Body of pancreas (tissue), 4 donors: Measurements from ENCODE around the gene GYS1. TPM values are rescaled to one million over a fixed set of nuclear protein-coding genes. Genes with fewer than 3 reads are reported as not detected.
A peak's percentile ranks its signal among the peaks of the same experiment; 100 is the strongest.
"Not testable (repeated sequence)": the region's sequence is repeated elsewhere in the genome, so short reads cannot be mapped to it uniquely, and the experiment has no call there.

Experiments used
- ATAC-seq: fragments of 150-250 bp; one replicate; pipeline ENCODE4 v1.9.1; 2016
- DNase-seq, 4 donors: peaks; one replicate each; pipeline ENCODE4 v3.0.0-alpha.2; 2019
- H3K27ac ChIP-seq, 4 donors: fragments of 200-600 bp; sonication (generic); 1 replicate in 3 of 4; 2 replicates in 1 of 4; pipeline versions ENCODE4 v1.5.1 to v1.6.1; 2016 to 2019; ENCODE audit warnings: mild to moderate bottlenecking in 1 of 4, mixed read lengths in 1 of 4, moderate library complexity in 1 of 4
- H3K27me3 ChIP-seq, 2 donors: fragments of 200-600 bp; sonication (generic); one replicate each; pipeline ENCODE4 v1.6.0; 2016; ENCODE audit warnings: mild to moderate bottlenecking in 1 of 2
- H3K36me3 ChIP-seq, 2 donors: fragments of 200-600 bp; sonication (generic); replicated peaks in 1 of 2; 2 replicates each; pipeline ENCODE4 v1.5.1; 2016; ENCODE audit warnings: low read depth in 2 of 2; ENCODE audit not compliant: insufficient read depth in 1 of 2
- H3K4me1 ChIP-seq: fragments of 200-600 bp; sonication (generic); one replicate; pipeline ENCODE4 v1.6.0; 2016
- H3K4me3 ChIP-seq, 2 donors: fragments of 200-600 bp; sonication (generic); 1 replicate in 1 of 2; 2 replicates in 1 of 2; pipeline ENCODE4 v1.5.1; 2016 to 2019
- H3K9me3 ChIP-seq, 3 donors: fragments of 200-600 bp; sonication (generic); 1 replicate in 2 of 3; 2 replicates in 1 of 3; pipeline ENCODE4 v1.5.1; 2016
- POLR2A ChIP-seq, 3 donors: fragments of 450-650 bp; IDR thresholded peaks; one replicate each; pipeline ENCODE4 v1.6.1; 2016; ENCODE audit warnings: antibody characterized with exemption in 3 of 3, mild to moderate bottlenecking in 2 of 3
- WGBS, 2 donors: methylation state at CpG; one replicate each; pipeline ENCODE4 v1.1.5; 2017; 5-methylcytosine and 5-hydroxymethylcytosine counted together
- intact Hi-C: fragments of 100-400 bp; cut with DNase I; formaldehyde crosslinking; loops from one replicate; pipeline ENCODE4 v1.15.1; 2023
- total RNA-seq, 2 donors: library from RNA; depleted of rRNA; stranded (reverse); fragments of >200 nt; gene quantifications; one replicate each; pipeline ENCODE4 v1.1.0, GENCODE V29; 2016
- TF ChIP-seq, protein P1 (sequence below), 7 experiments: fragments of 450-650 bp in 4 of 7; fragments of 200-600 bp in 3 of 7; sonication (generic) in 3 of 7; IDR thresholded peaks; one replicate each; pipeline ENCODE4 v1.5.1; 2016 to 2019; ENCODE audit warnings: antibody characterized with exemption in 7 of 7

The GYS1 gene
- total RNA-seq, result 10 to 100 TPM in 1 of 2 donors, 1 to 10 TPM in 1; 7.5 to 17.8 TPM

DNA sequence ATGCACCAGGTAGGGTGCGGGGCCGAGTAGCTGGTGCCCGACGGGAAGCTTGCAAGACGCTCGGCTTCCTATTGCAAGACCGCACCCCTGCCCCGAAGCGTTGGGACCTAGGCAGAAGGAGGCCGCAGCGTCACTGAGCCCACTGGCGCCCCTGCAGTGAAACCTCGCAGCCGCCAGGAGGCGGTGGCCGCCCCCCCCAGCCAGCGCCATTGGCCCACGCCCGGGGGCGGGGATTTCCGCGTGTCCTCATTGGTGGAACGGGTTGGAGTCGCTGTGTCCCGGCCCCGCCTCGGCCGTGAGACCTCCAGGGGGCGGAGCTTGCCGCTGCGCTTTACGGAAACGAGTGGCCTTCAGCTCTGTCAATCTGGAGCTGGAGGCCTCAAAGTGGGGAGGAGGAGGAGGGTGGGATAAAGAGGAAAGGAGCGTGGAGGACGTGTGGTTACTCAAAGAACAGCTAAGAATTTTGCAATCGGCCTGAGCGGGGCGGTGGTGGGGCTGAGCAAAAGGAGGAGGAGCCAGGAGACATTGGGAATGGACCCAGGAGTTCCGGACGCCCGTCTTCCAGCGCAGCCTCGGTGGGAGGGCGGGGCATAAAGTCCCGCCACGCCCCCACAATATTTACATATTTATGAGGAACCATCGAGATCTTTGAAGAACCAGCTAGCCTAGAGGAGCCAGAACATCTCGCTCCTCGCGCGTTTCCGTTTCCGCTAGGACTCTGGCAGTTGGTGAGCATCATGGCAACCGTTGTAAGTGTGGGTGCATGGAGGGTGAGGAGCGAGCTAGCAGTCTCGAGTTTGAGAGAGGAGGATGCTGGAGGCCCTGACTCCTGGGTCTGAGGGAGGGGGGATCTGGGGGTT, at the start of gene GYS1, which contains the start of gene RUVBL2:
TSS of gene GYS1 (minus strand) at position 135 of the 860 bp plus-strand sequence. CDS start 197 bp downstream, outside the sequence.
TSS of gene RUVBL2 (plus strand) at position 713 of the 860 bp plus-strand sequence. CDS start at position 738, 25 bp downstream.
- 0 to 1% methylated on average over 42 to 49 of the region's 56 CpGs for WGBS, 2 donors
- Histone ChIP-seq H3K9me3 (no peaks in the 10 kb centered on the region), H3K4me3 (peak within 1 kb of the TSS; percentile 60 to 77), H3K27me3 (no peaks in the 10 kb centered on the region), H3K27ac (peak within 1 kb of the TSS; percentile 85 to 95 (median 89)), H3K4me1 (peaks cover 26% of the 10 kb centered on the region), H3K36me3 (no peaks in the 10 kb centered on the region)
- ATAC-seq (peak; percentile 96), DNase-seq (peak; percentile 99 to 100 (median 100))
- peak; percentile 74 to 84 (median 84) for TF ChIP-seq POLR2A (IDR thresholded peaks at IDR 0.05)
- TF ChIP-seq, protein P1, sequence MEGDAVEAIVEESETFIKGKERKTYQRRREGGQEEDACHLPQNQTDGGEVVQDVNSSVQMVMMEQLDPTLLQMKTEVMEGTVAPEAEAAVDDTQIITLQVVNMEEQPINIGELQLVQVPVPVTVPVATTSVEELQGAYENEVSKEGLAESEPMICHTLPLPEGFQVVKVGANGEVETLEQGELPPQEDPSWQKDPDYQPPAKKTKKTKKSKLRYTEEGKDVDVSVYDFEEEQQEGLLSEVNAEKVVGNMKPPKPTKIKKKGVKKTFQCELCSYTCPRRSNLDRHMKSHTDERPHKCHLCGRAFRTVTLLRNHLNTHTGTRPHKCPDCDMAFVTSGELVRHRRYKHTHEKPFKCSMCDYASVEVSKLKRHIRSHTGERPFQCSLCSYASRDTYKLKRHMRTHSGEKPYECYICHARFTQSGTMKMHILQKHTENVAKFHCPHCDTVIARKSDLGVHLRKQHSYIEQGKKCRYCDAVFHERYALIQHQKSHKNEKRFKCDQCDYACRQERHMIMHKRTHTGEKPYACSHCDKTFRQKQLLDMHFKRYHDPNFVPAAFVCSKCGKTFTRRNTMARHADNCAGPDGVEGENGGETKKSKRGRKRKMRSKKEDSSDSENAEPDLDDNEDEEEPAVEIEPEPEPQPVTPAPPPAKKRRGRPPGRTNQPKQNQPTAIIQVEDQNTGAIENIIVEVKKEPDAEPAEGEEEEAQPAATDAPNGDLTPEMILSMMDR (IDR thresholded peaks at IDR 0.05), result peak; percentile 97 to 99 (median 99)
- intact Hi-C loops, result no loop called here

DNA sequence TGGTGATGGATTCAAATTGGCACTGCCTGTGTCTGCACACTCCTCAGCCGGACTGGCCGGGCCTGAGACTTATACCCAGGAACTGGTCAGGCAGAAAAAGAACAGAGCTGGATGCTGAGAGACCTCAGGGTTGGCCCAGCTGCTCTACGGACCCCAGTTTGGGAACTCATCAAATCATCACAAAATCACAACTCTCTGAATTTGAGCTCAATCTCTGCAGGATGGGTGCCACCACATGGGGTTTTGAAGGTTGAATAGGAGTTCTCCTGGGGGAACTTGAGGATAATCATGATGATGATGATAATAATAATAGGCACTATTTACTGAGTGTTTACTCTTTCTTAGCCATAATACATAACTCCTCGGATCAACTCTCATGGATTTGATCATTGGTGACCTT, 49.6 kb upstream of the GYS1 start:
- H3K27ac ChIP-seq, ATAC-seq, H3K36me3 ChIP-seq, DNase-seq, H3K27me3 ChIP-seq, H3K4me1 ChIP-seq, H3K9me3 ChIP-seq, intact Hi-C loops, H3K4me3 ChIP-seq: not testable (repeated sequence)
- WGBS, 2 donors, result 60 to 79% methylated on average over 1 to 3 of the region's 4 CpGs

DNA sequence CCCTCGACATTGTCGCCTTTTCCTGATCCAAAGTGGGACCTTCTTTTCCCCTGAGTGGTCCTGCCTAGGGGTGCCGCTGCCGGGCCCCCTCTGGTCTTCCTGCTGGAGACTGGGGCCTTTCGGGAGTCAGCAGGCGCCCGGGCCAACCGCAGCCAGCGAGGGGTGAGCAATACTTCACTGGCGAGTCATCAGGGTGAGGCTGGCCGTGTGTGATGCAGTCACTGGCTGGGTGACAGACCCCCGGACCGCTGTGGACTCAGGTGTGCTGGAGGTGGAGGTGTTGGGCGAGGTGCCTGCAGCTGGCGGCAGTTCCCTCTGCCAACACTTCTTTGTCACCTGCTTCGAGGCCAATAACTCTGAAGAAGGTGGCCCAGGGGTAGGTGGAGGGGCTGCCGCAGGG, 49.1 kb upstream of the GYS1 start:
- WGBS, 2 donors, result 59 to 62% methylated on average over 11 to 17 of the region's 17 CpGs
- Histone ChIP-seq H3K27me3 (no peaks in the 10 kb centered on the region), H3K4me3 (no peak overlapping the region), H3K9me3 (no peaks in the 10 kb centered on the region), H3K4me1 (no peaks in the 10 kb centered on the region), H3K36me3 (no peaks in the 10 kb centered on the region), H3K27ac (no peak overlapping the region)
- no peak for TF ChIP-seq POLR2A (IDR thresholded peaks at IDR 0.05)
- TF ChIP-seq, protein P1 (IDR thresholded peaks at IDR 0.05), result no peak
- DNase-seq (no peak), ATAC-seq (no peak)
- intact Hi-C loops, result no loop called here

DNA sequence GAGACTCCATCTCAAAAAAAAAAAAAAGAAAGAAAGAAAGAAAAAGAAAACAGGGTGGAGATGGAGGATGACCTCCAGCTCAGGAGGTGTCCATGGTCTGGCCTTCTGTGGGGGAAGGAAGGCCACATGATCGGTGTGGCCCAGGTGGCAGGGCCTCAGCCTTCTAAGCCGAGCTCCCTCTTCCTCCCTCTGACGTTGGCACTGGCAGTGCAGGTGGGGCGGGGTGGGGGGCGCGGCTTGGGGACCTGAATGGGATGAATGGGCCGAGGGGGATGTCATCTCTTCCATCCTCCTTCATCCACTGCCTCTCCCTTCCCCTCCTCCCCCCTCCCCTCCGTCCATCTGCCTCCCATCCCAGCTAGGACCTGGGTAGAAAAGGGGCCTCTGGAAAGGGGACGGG, 46.6 kb upstream of the GYS1 start:
- H3K9me3 ChIP-seq, ATAC-seq, H3K4me1 ChIP-seq, H3K36me3 ChIP-seq, H3K27me3 ChIP-seq, H3K4me3 ChIP-seq, H3K27ac ChIP-seq, DNase-seq, intact Hi-C loops: not testable (repeated sequence)
- WGBS, 2 donors, result 45 to 52% methylated on average over 7 to 8 of the region's 9 CpGs

DNA sequence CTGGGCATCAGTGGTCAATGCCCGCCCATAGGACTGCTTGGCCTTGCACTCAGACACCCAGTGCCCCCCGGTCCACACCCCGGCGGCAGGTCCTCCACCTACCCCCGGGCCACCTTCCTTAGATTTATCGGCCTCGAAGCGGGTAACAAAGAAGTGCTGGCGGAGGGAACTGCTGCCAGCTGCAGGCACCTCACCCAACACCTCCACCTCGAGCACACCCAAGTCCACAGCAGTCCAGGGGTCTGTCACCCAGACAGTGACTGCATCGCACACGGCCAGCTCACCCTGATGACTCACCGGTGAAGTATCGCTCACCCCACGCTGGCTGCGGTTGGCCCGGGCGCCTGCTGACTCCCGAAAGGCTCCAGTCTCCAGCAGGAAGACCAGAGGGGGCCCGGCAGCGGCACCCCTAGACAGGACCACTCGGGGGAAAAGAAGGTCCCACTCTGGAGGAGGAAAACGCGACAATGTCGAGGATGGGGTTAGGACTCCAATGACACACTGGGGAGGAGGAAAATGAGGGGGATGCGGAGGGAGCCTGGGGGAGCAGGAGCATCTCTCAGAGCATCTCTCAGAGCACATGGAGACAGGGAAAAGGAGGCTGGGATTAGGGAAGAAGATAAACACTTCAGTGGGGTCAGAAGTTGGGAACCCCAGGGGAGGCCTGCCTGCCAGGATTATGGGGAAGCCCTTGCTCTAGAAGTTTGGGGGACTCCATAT, 45.6 kb upstream of the GYS1 start:
- H3K9me3 ChIP-seq, H3K4me1 ChIP-seq, H3K27ac ChIP-seq, intact Hi-C loops, DNase-seq, H3K4me3 ChIP-seq, ATAC-seq, H3K36me3 ChIP-seq, H3K27me3 ChIP-seq: not testable (repeated sequence)
- WGBS, 2 donors, result 67 to 80% methylated on average over 26 of the region's 26 CpGs

DNA sequence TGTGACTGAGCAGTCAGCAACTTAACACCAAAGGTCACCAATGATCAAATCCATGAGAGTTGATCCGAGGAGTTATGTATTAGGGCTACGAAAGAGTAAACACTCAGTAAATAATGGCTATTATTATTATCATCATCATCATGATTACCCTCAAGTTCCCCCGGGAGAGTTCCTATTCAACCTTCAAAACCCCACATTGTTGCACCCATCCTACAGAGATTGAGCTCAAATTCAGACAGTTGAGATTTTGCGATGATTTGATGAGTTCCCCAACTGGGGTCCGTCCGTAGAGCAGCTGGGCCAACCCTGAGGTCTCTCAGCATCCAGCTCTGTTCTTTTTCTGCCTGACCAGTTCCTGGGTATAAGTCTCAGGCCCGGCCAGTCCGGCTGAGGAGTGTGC, 45.0 kb upstream of the GYS1 start:
- H3K4me3 ChIP-seq, ATAC-seq, H3K4me1 ChIP-seq, H3K27ac ChIP-seq, DNase-seq, H3K9me3 ChIP-seq, intact Hi-C loops, H3K27me3 ChIP-seq, H3K36me3 ChIP-seq: not testable (repeated sequence)
- WGBS, 2 donors, result 82 to 97% methylated on average over 8 of the region's 8 CpGs
